Bronchial epithelial cell (primary cell): ENCODE results near the gene SPNS1. TPM values are rescaled to one million over a fixed set of nuclear protein-coding genes. Genes with fewer than 3 reads are reported as not detected.

ENCODE experiments used
- DNase-seq: peaks from one replicate; pipeline ENCODE4 v3.0.0-alpha.2; 2010; ENCODE audit warnings: low read depth
- FAIRE-seq: peaks from 2 replicates; lab custom pipeline; 2011; peaks lifted over from hg19 to GRCh38; lab: Jason Lieb, UNC
- H3K27me3 ChIP-seq: 2 replicates; pipeline ENCODE4 v1.5.1; 2011; ENCODE audit warnings: low read length; ENCODE audit not compliant: control insufficient read depth, insufficient read depth
- H3K36me3 ChIP-seq: 2 replicates; pipeline ENCODE4 v1.5.1; 2011; ENCODE audit warnings: low read length; ENCODE audit not compliant: control insufficient read depth, insufficient read depth
- H3K4me3 ChIP-seq: 2 replicates; pipeline ENCODE4 v1.5.1; 2011; ENCODE audit warnings: mild to moderate bottlenecking, low read depth, low read length, control low read depth
- total RNA-seq: library from RNA; depleted of rRNA; stranded (reverse); fragments of >200 nt; gene quantifications from 2 replicates; pipeline ENCODE4 v1.2.1, GENCODE V29; 2014
- TF ChIP-seq, protein P1 (sequence below): IDR thresholded peaks from 2 replicates; pipeline ENCODE4 v1.5.1; 2011; ENCODE audit warnings: mild to moderate bottlenecking, moderate library complexity, low read length, control low read depth, inconsistent platforms; ENCODE audit not compliant: insufficient read depth, severe bottlenecking

The SPNS1 gene
- total RNA-seq, 1 donor from 2014 or later, result 20.8 TPM

GRCh38 chr16:28987170-28987853 lies 12.7 kb downstream of the SPNS1 start:
- Histone ChIP-seq H3K27me3 (no peaks in the 10 kb centered on the region), H3K4me3 (no peak overlapping the region), H3K36me3 (peaks cover 14% of the 10 kb centered on the region)
- FAIRE-seq, result no peak
- DNase-seq, result no peak
- TF ChIP-seq, protein P1, sequence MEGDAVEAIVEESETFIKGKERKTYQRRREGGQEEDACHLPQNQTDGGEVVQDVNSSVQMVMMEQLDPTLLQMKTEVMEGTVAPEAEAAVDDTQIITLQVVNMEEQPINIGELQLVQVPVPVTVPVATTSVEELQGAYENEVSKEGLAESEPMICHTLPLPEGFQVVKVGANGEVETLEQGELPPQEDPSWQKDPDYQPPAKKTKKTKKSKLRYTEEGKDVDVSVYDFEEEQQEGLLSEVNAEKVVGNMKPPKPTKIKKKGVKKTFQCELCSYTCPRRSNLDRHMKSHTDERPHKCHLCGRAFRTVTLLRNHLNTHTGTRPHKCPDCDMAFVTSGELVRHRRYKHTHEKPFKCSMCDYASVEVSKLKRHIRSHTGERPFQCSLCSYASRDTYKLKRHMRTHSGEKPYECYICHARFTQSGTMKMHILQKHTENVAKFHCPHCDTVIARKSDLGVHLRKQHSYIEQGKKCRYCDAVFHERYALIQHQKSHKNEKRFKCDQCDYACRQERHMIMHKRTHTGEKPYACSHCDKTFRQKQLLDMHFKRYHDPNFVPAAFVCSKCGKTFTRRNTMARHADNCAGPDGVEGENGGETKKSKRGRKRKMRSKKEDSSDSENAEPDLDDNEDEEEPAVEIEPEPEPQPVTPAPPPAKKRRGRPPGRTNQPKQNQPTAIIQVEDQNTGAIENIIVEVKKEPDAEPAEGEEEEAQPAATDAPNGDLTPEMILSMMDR, result no peak

GRCh38 chr16:28989363-28989762 lies 14.8 kb downstream of the SPNS1 start:
- Histone ChIP-seq H3K4me3 (no peak overlapping the region), H3K36me3 (peaks cover 8% of the 10 kb centered on the region), H3K27me3 (no peaks in the 10 kb centered on the region)
- FAIRE-seq (no peak), DNase-seq (no peak)
- TF ChIP-seq, protein P1, result no peak

DNA sequence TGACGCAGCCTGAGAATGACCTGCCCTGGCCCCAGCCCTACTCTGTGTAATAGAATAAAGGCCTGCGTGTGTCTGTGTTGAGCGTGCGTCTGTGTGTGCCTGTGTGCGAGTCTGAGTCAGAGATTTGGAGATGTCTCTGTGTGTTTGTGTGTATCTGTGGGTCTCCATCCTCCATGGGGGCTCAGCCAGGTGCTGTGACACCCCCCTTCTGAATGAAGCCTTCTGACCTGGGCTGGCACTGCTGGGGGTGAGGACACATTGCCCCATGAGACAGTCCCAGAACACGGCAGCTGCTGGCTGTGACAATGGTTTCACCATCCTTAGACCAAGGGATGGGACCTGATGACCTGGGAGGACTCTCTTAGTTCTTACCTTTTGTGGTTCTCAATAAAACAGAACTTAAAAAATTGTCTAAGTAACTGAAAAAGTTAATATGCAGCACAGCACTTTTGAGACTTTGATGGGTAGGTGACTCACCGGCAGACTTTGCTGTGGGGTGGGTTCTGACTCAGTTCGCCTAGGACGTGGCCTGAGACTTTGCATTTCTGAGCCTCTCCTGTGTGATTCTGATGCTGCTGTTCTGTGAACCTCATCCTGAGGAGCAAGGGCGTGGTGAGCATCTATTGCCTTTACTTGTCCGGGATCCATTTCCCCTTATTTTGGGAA lies 15.9 kb downstream of the SPNS1 start:
- no peak overlapping the region for H3K4me3 ChIP-seq
- peaks cover 6% of the 10 kb centered on the region for H3K36me3 ChIP-seq
- no peaks in the 10 kb centered on the region for H3K27me3 ChIP-seq
- TF ChIP-seq, protein P1, result no peak
- FAIRE-seq (no peak), DNase-seq (no peak)

DNA sequence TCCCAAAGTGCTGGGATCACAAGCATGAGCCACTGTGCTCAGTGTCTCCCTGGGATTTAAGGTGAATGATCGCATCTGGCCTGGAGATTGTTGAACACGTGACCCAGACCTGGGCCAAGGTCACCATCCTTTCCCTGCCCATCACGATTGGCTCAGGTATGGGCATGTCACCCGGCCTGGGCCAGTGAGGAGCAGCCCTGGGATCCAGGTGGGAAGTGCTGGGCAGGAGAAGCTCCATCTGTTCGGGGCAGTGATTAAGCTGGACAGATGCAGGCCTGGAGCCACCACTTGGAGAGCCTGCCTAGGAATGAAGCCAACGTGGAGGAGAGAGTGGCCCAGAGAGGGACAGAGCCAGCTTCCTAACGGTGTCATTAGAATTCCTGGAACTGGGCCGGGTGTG lies 17.1 kb downstream of the SPNS1 start:
- TF ChIP-seq, protein P1, result no peak
- H3K36me3 ChIP-seq, result peaks cover 5% of the 10 kb centered on the region
- DNase-seq (no peak), FAIRE-seq (no peak)
- H3K27me3 ChIP-seq, result no peaks in the 10 kb centered on the region
- no peak overlapping the region for H3K4me3 ChIP-seq

DNA sequence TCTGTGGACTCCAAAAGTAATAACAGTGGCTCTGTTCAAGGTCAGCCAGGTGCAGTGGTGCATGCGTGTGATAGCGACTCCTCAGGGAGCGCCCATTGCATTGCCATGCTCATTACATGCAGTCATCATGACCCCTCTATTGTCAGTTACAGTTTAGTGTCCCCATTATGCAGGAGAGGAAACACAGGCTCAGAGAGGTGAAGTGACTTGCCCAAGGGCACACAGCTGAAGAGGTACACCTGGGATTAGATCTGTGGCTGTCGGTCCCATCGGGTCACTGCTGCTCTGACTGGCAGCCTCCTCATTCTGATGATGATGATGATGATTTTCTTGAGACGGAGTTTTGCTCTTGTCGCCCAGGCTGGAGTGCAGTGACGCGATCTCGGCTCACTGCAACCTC lies 17.9 kb downstream of the SPNS1 start:
- TF ChIP-seq, protein P1, result no peak
- DNase-seq, result no peak
- no peaks in the 10 kb centered on the region for H3K27me3 ChIP-seq
- H3K4me3 ChIP-seq, result no peak overlapping the region
- peaks cover 3% of the 10 kb centered on the region for H3K36me3 ChIP-seq
- no peak for FAIRE-seq

DNA sequence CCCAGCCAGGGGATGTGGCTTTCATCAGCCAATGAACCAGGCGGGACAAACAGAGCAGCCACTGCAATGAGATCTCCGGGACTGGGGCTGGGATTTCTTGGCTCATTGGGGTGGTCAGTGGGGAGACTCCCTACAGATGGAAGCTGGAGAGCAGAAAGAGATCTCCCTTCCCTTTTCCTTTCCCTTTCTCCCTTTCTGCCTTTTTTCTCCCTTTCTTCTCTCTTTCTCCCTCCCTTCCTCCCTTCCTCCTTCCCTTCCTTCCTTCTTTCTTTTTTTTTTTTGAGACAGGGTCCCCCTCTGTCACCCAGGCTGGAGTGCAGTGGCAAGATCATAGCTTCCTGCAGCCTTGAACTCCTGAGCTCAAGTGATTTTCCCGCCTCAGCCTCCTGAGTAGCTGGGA lies 24.3 kb downstream of the SPNS1 start:
- DNase-seq (no peak), FAIRE-seq (no peak)
- TF ChIP-seq, protein P1, result no peak
- H3K36me3 ChIP-seq, result no peaks in the 10 kb centered on the region
- H3K4me3 ChIP-seq, result no peak overlapping the region
- H3K27me3 ChIP-seq, result no peaks in the 10 kb centered on the region
